SW480 (cell line): ENCODE data around the gene RPTOR.

Experiments
- DNase-seq: peaks from one replicate; pipeline ENCODE4 v3.0.0-alpha.2; 2016; ENCODE audit warnings: low spot score

The RPTOR gene

GRCh38 chr17:80718428-80718827 lies 173.8 kb downstream of the RPTOR start:
- DNase-seq = no peak

- no peak for DNase-seq
Observed at GRCh38 chr17:80719449-80719848, 174.8 kb downstream of the RPTOR start.

GRCh38 chr17:80720610-80721577 lies 176.3 kb downstream of the RPTOR start:
- DNase-seq = peak; percentile 34

GRCh38 chr17:80722661-80723060 lies 178.0 kb downstream of the RPTOR start:
- no peak for DNase-seq

GRCh38 chr17:80724775-80725266 lies 180.2 kb downstream of the RPTOR start:
- DNase-seq = peak; percentile 53

GRCh38 chr17:80725517-80725916 lies 180.9 kb downstream of the RPTOR start:
- no peak for DNase-seq

GRCh38 chr17:80726558-80727408 lies 182.1 kb downstream of the RPTOR start:
- no peak for DNase-seq

- no peak for DNase-seq
Observed at GRCh38 chr17:80727409-80727755, 182.7 kb downstream of the RPTOR start.

- DNase-seq = no peak
Observed at GRCh38 chr17:80729016-80729415, 184.4 kb downstream of the RPTOR start.

- DNase-seq = no peak
Observed at GRCh38 chr17:80729761-80730160, 185.1 kb downstream of the RPTOR start.

- no peak for DNase-seq
Observed at GRCh38 chr17:80730739-80731138, 186.1 kb downstream of the RPTOR start.

GRCh38 chr17:80731323-80731722 lies 186.7 kb downstream of the RPTOR start:
- DNase-seq = no peak

GRCh38 chr17:80732268-80732667 lies 187.6 kb downstream of the RPTOR start:
- DNase-seq = no peak

GRCh38 chr17:80737106-80738019 lies 192.7 kb downstream of the RPTOR start:
- DNase-seq = no peak

GRCh38 chr17:80738020-80738808 lies 193.6 kb downstream of the RPTOR start:
- DNase-seq = no peak

GRCh38 chr17:80738987-80739730 lies 194.5 kb downstream of the RPTOR start:
- no peak for DNase-seq

- DNase-seq = no peak
Observed at GRCh38 chr17:80740141-80740540, 195.5 kb downstream of the RPTOR start.

- no peak for DNase-seq
Observed at GRCh38 chr17:80742091-80742490, 197.5 kb downstream of the RPTOR start.

- DNase-seq = no peak
Observed at GRCh38 chr17:80742581-80743180, 198.0 kb downstream of the RPTOR start.
